Measurements from ENCODE around the gene LRBA. TPM values are rescaled to one million over a fixed set of nuclear protein-coding genes. Genes with fewer than 3 reads are reported as not detected.

Gene LRBA
- total RNA-seq, 1 donor from 2014 or later = 46.2 TPM

- DNase-seq (no peak), ATAC-seq (peak in 1 of 2 donors; percentile 30)
- Histone ChIP-seq H3K4me3 (no peak overlapping the region), H3K9me3 (no peaks in the 10 kb centered on the region), H3K27ac (no peak overlapping the region), H3K4me1 (no peaks in the 10 kb centered on the region), H3K27me3 (ENCODE audit: low read depth) (no peaks in the 10 kb centered on the region), H3K36me3 (peaks cover 18% of the 10 kb centered on the region)
- TF ChIP-seq, protein P1, sequence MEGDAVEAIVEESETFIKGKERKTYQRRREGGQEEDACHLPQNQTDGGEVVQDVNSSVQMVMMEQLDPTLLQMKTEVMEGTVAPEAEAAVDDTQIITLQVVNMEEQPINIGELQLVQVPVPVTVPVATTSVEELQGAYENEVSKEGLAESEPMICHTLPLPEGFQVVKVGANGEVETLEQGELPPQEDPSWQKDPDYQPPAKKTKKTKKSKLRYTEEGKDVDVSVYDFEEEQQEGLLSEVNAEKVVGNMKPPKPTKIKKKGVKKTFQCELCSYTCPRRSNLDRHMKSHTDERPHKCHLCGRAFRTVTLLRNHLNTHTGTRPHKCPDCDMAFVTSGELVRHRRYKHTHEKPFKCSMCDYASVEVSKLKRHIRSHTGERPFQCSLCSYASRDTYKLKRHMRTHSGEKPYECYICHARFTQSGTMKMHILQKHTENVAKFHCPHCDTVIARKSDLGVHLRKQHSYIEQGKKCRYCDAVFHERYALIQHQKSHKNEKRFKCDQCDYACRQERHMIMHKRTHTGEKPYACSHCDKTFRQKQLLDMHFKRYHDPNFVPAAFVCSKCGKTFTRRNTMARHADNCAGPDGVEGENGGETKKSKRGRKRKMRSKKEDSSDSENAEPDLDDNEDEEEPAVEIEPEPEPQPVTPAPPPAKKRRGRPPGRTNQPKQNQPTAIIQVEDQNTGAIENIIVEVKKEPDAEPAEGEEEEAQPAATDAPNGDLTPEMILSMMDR (IDR thresholded peaks at IDR 0.05) = no peak
- intact Hi-C loops (cut with DNase I) = no loop called here
Observed at GRCh38 chr4:150262611-150263010, 752.5 kb downstream of the LRBA start.

DNA sequence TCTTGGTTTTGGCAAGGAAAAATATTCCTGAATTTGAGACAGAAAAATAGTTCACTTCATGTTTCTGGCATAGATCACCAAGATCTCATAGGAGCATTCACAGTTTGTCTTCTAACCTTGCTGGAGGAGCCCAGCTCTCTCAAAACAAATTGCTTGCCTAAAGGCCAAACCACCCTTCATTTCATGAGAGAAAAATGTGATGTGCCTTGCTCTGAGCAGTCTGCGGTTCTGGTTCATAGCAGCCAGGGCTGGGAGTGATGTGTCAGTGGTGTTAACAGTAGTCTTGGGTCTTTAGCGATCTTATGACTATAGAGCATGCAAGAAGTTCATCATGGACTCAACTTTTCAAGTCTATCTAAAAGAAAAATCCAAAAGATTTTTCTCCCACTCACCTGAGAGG lies 753.5 kb downstream of the LRBA start:
- no peak overlapping the region for H3K27ac ChIP-seq
- TF ChIP-seq, protein P1 (IDR thresholded peaks at IDR 0.05) = no peak
- intact Hi-C loops (cut with DNase I) = no loop called here

DNA sequence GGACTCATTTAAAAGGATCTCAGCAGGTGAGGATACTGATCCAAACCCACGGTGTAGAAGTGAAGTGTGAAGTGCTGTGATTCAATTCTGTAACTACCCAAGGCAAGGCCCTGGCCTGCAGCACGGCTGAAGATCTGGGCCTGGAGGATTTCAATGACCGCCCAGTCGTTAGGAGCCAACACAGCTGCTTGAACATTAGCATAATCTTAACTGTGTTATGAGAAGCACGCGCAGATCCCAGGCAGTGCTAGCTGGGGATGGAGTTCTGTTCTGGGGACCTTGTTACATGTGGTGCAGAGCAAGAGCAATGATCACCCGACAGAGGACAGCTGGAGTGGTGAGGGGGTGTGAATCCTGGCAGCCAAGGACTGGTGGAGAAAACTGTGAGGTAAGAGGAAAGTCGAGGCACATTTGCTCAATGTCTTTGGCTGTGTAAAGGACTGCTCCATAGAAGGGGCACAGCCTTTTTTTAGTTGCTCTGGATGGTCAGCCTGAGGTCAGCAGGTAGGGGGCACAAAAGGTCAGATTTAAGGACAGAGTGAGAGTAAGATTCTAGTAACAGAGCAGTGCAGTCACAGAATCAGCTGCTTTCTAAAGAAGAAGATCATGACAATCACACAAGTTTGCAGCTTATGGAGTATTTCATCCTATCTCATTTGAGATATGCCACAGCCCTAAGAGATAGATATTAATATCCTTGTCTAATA lies 755.1 kb downstream of the LRBA start:
- DNase-seq = no peak
- Histone ChIP-seq H3K27me3 (ENCODE audit: low read depth) (no peaks in the 10 kb centered on the region), H3K9me3 (no peaks in the 10 kb centered on the region), H3K27ac (no peak overlapping the region), H3K4me3 (no peak overlapping the region), H3K4me1 (peaks cover 7% of the 10 kb centered on the region), H3K36me3 (peaks cover 4% of the 10 kb centered on the region)
- TF ChIP-seq, protein P1 (IDR thresholded peaks at IDR 0.05) = no peak
- ATAC-seq = peak in 1 of 2 donors; percentile 20
- intact Hi-C loops (cut with DNase I) = no loop called here

More for the DNA sequence above, 753.5 kb downstream of the LRBA start:
- H3K4me1 ChIP-seq = no peaks in the 10 kb centered on the region
- ATAC-seq (no peak), DNase-seq (no peak)
- H3K36me3 ChIP-seq = peaks cover 18% of the 10 kb centered on the region
- H3K9me3 ChIP-seq = no peaks in the 10 kb centered on the region
- no peak overlapping the region for H3K4me3 ChIP-seq
- H3K27me3 ChIP-seq (ENCODE audit: low read depth) = no peaks in the 10 kb centered on the region

DNA sequence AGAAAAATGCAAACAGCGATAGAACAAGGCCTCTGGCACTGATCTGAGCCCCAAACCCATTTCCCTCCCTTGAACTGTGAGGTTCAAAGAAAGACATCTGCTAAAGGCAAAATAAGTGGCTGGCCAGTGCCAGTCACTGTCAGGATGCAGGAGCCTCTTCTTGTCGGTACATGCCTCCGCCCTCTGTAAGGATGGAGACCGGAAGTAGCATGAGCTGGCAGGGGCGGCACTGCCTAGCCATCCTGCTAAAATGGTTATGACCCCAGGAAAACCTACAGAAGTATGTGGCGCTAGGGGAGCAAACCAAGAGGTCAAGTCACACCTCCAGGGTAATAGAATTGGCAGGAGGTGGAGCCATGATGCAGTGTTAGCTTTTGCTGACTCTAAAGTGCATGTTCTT lies 756.5 kb downstream of the LRBA start:
- no peak for DNase-seq
- Histone ChIP-seq H3K36me3 (no peaks in the 10 kb centered on the region), H3K4me3 (no peak overlapping the region), H3K27me3 (ENCODE audit: low read depth) (no peaks in the 10 kb centered on the region), H3K9me3 (no peaks in the 10 kb centered on the region), H3K4me1 (peaks cover 9% of the 10 kb centered on the region), H3K27ac (no peak overlapping the region)
- intact Hi-C loops (cut with DNase I) = no loop called here
- ATAC-seq = no peak
- TF ChIP-seq, protein P1 (IDR thresholded peaks at IDR 0.05) = no peak

DNA sequence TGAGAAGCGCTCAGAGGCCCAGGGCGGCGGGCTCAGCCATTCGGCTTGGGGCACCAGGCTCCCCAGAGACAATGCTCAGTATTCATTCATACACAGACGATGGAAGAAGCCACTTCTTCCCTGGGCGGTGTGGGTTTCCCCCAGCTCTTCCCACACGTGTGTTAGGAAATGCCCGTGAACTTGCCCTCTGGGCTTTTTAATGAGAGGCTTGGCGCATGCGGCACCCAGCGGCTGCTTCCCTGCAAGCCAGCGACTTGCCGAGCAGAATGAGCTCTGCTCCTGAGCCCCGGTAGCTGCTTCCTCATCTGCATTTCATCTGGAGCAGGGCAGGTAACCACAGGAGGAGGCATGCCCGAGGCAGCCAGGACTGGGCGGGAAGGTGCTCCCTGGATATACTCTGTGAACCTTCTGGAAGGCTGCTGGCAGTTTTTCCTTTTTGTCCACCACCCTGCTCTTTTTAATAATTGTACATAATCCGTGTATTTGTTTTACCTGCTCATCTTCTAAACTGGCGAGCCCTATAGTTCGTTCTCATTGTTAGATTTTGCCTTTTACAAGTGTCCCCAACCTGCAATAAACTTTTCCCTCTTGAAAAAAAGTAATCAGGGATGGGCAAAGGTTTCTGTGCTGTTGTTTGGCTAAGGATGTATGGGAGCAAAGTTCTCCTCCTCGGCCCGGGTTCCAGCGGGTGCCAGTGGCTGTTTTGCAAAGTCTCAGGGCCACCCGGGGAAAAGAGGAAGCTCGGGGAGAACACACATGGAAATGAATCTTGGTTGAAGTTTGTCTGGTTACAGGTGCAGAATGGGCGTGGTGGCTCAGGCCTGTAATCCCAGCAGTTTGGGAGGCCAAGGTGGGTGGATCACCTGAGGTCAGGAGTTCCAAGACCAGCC lies 758.0 kb downstream of the LRBA start:
- Histone ChIP-seq H3K27me3 (ENCODE audit: low read depth) (no peaks in the 10 kb centered on the region), H3K36me3 (no peaks in the 10 kb centered on the region), H3K4me3 (no peak overlapping the region), H3K27ac (no peak overlapping the region), H3K9me3 (no peaks in the 10 kb centered on the region), H3K4me1 (peaks cover 9% of the 10 kb centered on the region)
- intact Hi-C loops (cut with DNase I) = no loop called here
- TF ChIP-seq, protein P1 (IDR thresholded peaks at IDR 0.05) = no peak
- DNase-seq = no peak
- no peak for ATAC-seq

All from lower lobe of right lung (tissue), 2 donors.